ENCODE results near the gene EFCAB6. TPM values are rescaled to one million over a fixed set of nuclear protein-coding genes. Genes with fewer than 3 reads are reported as not detected.

EFCAB6 gene
- polyA plus RNA-seq, 1 donor = 0.80 TPM

- DNase-seq = no peak
Measured at GRCh38 chr22:43569111-43569510, 243.0 kb downstream of the EFCAB6 start.

- no peak for DNase-seq
Measured at GRCh38 chr22:43567691-43568324, 244.3 kb downstream of the EFCAB6 start.

- no peak for DNase-seq
Measured at GRCh38 chr22:43566561-43567332, 245.4 kb downstream of the EFCAB6 start.

GRCh38 chr22:43566021-43566420, 246.1 kb downstream of the EFCAB6 start:
- no peak for DNase-seq

GRCh38 chr22:43564859-43565258, 247.2 kb downstream of the EFCAB6 start:
- DNase-seq = no peak

- no peak for DNase-seq
Measured at GRCh38 chr22:43563571-43563970, 248.5 kb downstream of the EFCAB6 start.

- no peak for DNase-seq
Measured at GRCh38 chr22:43562843-43563242, 249.3 kb downstream of the EFCAB6 start.

- DNase-seq = no peak
Measured at GRCh38 chr22:43561415-43562178, 250.5 kb downstream of the EFCAB6 start.

- DNase-seq = no peak
Measured at GRCh38 chr22:43560651-43561050, 251.5 kb downstream of the EFCAB6 start.

GRCh38 chr22:43555561-43556515, 256.3 kb downstream of the EFCAB6 start:
- DNase-seq = no peak

- DNase-seq = no peak
Measured at GRCh38 chr22:43554694-43555365, 257.3 kb downstream of the EFCAB6 start.

GRCh38 chr22:43554259-43554636, 257.9 kb downstream of the EFCAB6 start:
- no peak for DNase-seq

GRCh38 chr22:43553451-43554258, 258.4 kb downstream of the EFCAB6 start:
- DNase-seq = no peak

- no peak for DNase-seq
Measured at GRCh38 chr22:43550672-43551071, 261.4 kb downstream of the EFCAB6 start.

- no peak for DNase-seq
Measured at GRCh38 chr22:43550024-43550620, 262.0 kb downstream of the EFCAB6 start.

- no peak for DNase-seq
Measured at GRCh38 chr22:43546186-43546585, 265.9 kb downstream of the EFCAB6 start.

GRCh38 chr22:43544289-43544673, 267.8 kb downstream of the EFCAB6 start:
- DNase-seq = no peak

- no peak for DNase-seq
Measured at GRCh38 chr22:43543522-43544288, 268.4 kb downstream of the EFCAB6 start.

- no peak for DNase-seq
Measured at GRCh38 chr22:43542681-43543521, 269.2 kb downstream of the EFCAB6 start.

Measured in hindlimb muscle (tissue), 1 donor.